Measurements from ENCODE around the gene CHGA. TPM values are rescaled to one million over a fixed set of nuclear protein-coding genes. Genes with fewer than 3 reads are reported as not detected.

Gene CHGA
- total and polyA plus RNA-seq, 11 donors: 0.07 to 0.19 TPM; not detected in 9

- intact Hi-C loops (cut with DNase I): loop anchor here in 3 of 10 donors (2.0 to 10.0 kb wide), 4 partner anchors 254 to 297 kb away; no protein-coding TSS in a partner anchor
- no peaks in the 10 kb centered on the region for H3K9me3 ChIP-seq
- TF ChIP-seq CTCF (IDR thresholded peaks at IDR 0.05) (no peak), POLR2A (IDR thresholded peaks at IDR 0.05) (no peak)
- peaks cover 0 to 10% (median 0%) of the 10 kb centered on the region in 9 donors for H3K27me3 ChIP-seq
- DNase-seq (no peak), ATAC-seq (no peak)
- no peak overlapping the region for H3K4me3 ChIP-seq
- H3K36me3 ChIP-seq: no peaks in the 10 kb centered on the region
- 80 to 84% (median 83%) methylated on average over 7 of the region's 7 CpGs for WGBS, 4 donors
- H3K4me1 ChIP-seq: peaks cover 0 to 16% (median 10%) of the 10 kb centered on the region in 12 donors
- no peak overlapping the region for H3K27ac ChIP-seq
These were observed 42.6 kb upstream of the CHGA start for GRCh38 chr14:92880351-92880750.

- Histone ChIP-seq H3K36me3 (no peaks in the 10 kb centered on the region), H3K9me3 (no peaks in the 10 kb centered on the region), H3K27me3 (peaks cover 0 to 15% (median 0%) of the 10 kb centered on the region in 9 donors), H3K4me1 (peaks cover 0 to 16% (median 10%) of the 10 kb centered on the region in 12 donors), H3K27ac (no peak overlapping the region), H3K4me3 (no peak overlapping the region)
- intact Hi-C loops (cut with DNase I): loop anchor here in 3 of 10 donors (2.0 to 10.0 kb wide), 4 partner anchors 254 to 296 kb away; no protein-coding TSS in a partner anchor
- ATAC-seq (peak in 3 of 4 donors; percentile 19 to 38 (median 35)), DNase-seq (no peak)
- 34 to 48% (median 39%) methylated on average over 12 of the region's 12 CpGs for WGBS, 4 donors
- TF ChIP-seq POLR2A (IDR thresholded peaks at IDR 0.05) (no peak), CTCF (IDR thresholded peaks at IDR 0.05) (peak in 11 of 12 donors; percentile 6 to 35 (median 25))
These were observed 42.1 kb upstream of the CHGA start for GRCh38 chr14:92880851-92881250.

GRCh38 chr14:92883066-92883465 lies 39.9 kb upstream of the CHGA start:
- no peak for ATAC-seq
- Histone ChIP-seq H3K4me1 (peaks cover 0 to 7% (median 5%) of the 10 kb centered on the region in 12 donors), H3K27ac (no peak overlapping the region), H3K27me3 (peaks cover 0 to 27% (median 4%) of the 10 kb centered on the region in 9 donors), H3K36me3 (no peaks in the 10 kb centered on the region), H3K9me3 (no peaks in the 10 kb centered on the region), H3K4me3 (no peak overlapping the region)
- no peak for DNase-seq
- TF ChIP-seq CTCF (IDR thresholded peaks at IDR 0.05): no peak
- intact Hi-C loops (cut with DNase I): loop anchor here in 3 of 10 donors (5.0 to 10.0 kb wide), 3 partner anchors 252 to 294 kb away; no protein-coding TSS in a partner anchor
- 90 to 94% (median 91%) methylated on average over 5 of the region's 5 CpGs for WGBS, 4 donors

GRCh38 chr14:92884410-92884809 lies 38.5 kb upstream of the CHGA start:
- WGBS, 4 donors: 41 to 47% (median 43%) methylated on average over 3 of the region's 3 CpGs
- TF ChIP-seq CTCF (IDR thresholded peaks at IDR 0.05): no peak
- TF ChIP-seq POLR2A (IDR thresholded peaks at IDR 0.05): no peak
- intact Hi-C loops (cut with DNase I): loop anchor here in 3 of 10 donors (5.0 to 10.0 kb wide), 3 partner anchors 250 to 293 kb away; no protein-coding TSS in a partner anchor

More at GRCh38 chr14:92884410-92884809, 38.5 kb upstream of the CHGA start:
- peaks cover 0 to 27% (median 4%) of the 10 kb centered on the region in 9 donors for H3K27me3 ChIP-seq
- DNase-seq (no peak), ATAC-seq (no peak)
- no peak overlapping the region for H3K27ac ChIP-seq
- no peaks in the 10 kb centered on the region for H3K4me1 ChIP-seq
- no peaks in the 10 kb centered on the region for H3K9me3 ChIP-seq
- H3K36me3 ChIP-seq: no peaks in the 10 kb centered on the region
- no peak overlapping the region for H3K4me3 ChIP-seq

Measured in heart left ventricle (tissue), 16 donors.